AG09319 (cell line): Measurements from ENCODE around the gene STAC2.
"Not testable (repeated sequence)": the region's sequence is repeated elsewhere in the genome, so short reads cannot be mapped to it uniquely, and the experiment has no call there.

Experiments used
- DNase-seq: peaks from one replicate; pipeline ENCODE4 v3.0.0-alpha.2; 2010; ENCODE audit warnings: low read depth; ENCODE audit errors: extremely low read depth
- TF ChIP-seq, protein P1 (sequence below): IDR thresholded peaks from 2 replicates; pipeline ENCODE4 v1.5.1; 2011; ENCODE audit warnings: low read depth, mild to moderate bottlenecking, inconsistent platforms, low read length, moderate library complexity

Gene STAC2

GRCh38 chr17:39170109-39170508 lies 55.6 kb downstream of the STAC2 start:
- no peak for DNase-seq
- TF ChIP-seq, protein P1, sequence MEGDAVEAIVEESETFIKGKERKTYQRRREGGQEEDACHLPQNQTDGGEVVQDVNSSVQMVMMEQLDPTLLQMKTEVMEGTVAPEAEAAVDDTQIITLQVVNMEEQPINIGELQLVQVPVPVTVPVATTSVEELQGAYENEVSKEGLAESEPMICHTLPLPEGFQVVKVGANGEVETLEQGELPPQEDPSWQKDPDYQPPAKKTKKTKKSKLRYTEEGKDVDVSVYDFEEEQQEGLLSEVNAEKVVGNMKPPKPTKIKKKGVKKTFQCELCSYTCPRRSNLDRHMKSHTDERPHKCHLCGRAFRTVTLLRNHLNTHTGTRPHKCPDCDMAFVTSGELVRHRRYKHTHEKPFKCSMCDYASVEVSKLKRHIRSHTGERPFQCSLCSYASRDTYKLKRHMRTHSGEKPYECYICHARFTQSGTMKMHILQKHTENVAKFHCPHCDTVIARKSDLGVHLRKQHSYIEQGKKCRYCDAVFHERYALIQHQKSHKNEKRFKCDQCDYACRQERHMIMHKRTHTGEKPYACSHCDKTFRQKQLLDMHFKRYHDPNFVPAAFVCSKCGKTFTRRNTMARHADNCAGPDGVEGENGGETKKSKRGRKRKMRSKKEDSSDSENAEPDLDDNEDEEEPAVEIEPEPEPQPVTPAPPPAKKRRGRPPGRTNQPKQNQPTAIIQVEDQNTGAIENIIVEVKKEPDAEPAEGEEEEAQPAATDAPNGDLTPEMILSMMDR, result no peak

DNA sequence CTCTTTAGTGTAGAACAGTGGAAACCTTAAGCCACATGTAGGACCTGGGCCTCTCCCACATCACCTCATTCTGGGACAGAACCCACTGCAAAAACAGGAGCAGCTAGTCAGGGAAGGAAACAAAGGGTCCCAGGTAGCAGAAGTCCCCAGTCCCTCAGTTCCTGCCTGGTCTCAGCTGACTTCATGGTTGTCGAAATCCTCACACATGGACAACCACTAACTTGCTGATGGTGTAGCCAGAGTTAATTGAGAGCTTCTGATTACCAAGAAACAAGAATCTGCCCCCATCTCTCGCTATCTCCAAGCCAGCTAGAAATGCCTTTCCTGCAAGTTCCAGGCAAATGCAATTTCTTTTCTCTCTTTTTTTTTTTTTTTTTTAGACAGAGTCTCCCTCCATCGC lies 56.2 kb downstream of the STAC2 start:
- TF ChIP-seq, protein P1, result no peak
- DNase-seq, result no peak

DNA sequence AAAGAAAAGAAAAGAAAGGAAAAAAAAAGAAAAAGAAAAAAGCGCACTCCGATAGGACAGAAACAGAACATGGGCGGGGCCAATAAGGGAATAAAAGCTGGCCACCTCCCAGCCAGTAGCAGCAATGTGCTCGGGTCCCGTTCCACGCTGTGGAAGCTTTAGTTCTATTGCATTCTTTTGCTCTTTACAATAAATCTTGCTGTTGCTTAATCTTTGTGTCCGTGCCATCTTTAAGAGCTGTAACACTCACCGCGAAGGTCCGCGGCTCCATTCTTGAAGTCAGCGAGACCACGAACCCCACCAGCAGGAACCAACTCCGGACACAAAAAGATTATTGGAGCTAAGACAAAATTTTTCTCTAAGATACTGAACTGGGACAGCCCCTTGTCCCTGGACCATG lies 56.6 kb downstream of the STAC2 start:
- no peak for DNase-seq
- TF ChIP-seq, protein P1, result no peak

- DNase-seq, result not testable (repeated sequence)
These were observed 57.2 kb downstream of the STAC2 start for GRCh38 chr17:39168503-39168902.

DNA sequence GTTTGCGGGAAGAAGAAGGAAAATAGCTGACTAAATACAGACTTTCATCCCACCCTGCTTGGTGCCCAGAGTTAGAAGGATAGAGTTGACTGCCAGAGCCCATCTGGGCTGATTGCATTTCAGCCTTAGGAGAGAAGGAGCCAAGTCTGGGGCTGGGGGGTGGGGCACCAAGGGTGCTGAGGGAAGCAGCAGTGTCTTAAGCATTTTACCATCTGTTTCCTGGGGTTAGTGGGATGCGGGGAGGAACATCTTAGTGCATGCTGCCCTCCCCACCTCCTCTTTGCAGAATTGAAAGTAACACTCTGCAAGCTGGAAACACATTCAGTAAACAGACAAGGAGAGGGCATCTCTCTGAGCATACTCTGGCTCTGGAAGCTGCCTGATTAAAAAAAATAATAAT lies 58.3 kb downstream of the STAC2 start:
- no peak for DNase-seq
- TF ChIP-seq, protein P1, result no peak

- DNase-seq, result no peak
- TF ChIP-seq, protein P1, result no peak
These were observed 59.1 kb downstream of the STAC2 start for GRCh38 chr17:39166437-39167335.

- TF ChIP-seq, protein P1, result no peak
- DNase-seq, result no peak
These were observed 59.9 kb downstream of the STAC2 start, which contains the start of gene ARL5C for GRCh38 chr17:39165841-39166349. ARL5C (minus strand) TSS chr17:39166161; CDS start chr17:39165760, 401 bp downstream.
